HEK293 (cell line): ENCODE measurements around the gene GLT8D2.

Experiments
- CTCF ChIA-PET: fragments of 350-600 bp; formaldehyde crosslinking; extraction: SDS; loops from one replicate; lab custom pipeline; 2021; ENCODE audit warnings: antibody characterized with exemption; lab: Yijun Ruan, JAX
- POLR2A ChIA-PET: fragments of 300-600 bp; formaldehyde crosslinking; extraction: SDS; loops from one replicate; lab custom pipeline; 2020; ENCODE audit warnings: antibody characterized with exemption, inconsistent platforms; lab: Yijun Ruan, JAX
- H3K27ac ChIP-seq: fragments of 200-500 bp; sonication (Bioruptor generic); 2 replicates; pipeline ENCODE4 v1.5.1; 2014; ENCODE audit warnings: low read depth, low read length, control low read depth, inconsistent platforms; ENCODE audit errors: extremely low read depth
- H3K36me3 ChIP-seq, 2 experiments: fragments of 200-500 bp in 1 of 2; sonication (Bioruptor generic) in 1 of 2; 1 replicate in 1 of 2; 2 replicates in 1 of 2; pipeline ENCODE4 v1.5.1; 2014 to 2017; ENCODE audit warnings: inconsistent platforms in 2 of 2, low read length in 2 of 2; ENCODE audit not compliant: control insufficient read depth in 2 of 2, insufficient read depth in 1 of 2
- H3K4me1 ChIP-seq: fragments of 200-500 bp; sonication (Bioruptor generic); 2 replicates; pipeline ENCODE4 v1.5.1; 2014; ENCODE audit warnings: mild to moderate bottlenecking, low read length, inconsistent platforms; ENCODE audit not compliant: control insufficient read depth, insufficient read depth
- H3K4me3 ChIP-seq: 2 replicates; pipeline ENCODE4 v1.5.1; 2011; ENCODE audit warnings: low read depth, mild to moderate bottlenecking, control low read depth, low read length, moderate library complexity
- H3K9me3 ChIP-seq: fragments of 200-500 bp; sonication (Bioruptor generic); 2 replicates; pipeline ENCODE4 v1.5.1; 2014; ENCODE audit warnings: low read depth, low read length, inconsistent platforms; ENCODE audit not compliant: control insufficient read depth, insufficient read depth
- ATF2 ChIP-seq: fragments of 450-650 bp; formaldehyde crosslinking; IDR thresholded peaks from 2 replicates; pipeline ENCODE4 v1.5.1; 2016; ENCODE audit warnings: missing biosample characterization, missing genetic modification characterization, low read depth
- REPIN1 ChIP-seq: fragments of 450-650 bp; formaldehyde crosslinking; IDR thresholded peaks from 2 replicates; pipeline ENCODE4 v1.5.1; 2017; ENCODE audit warnings: missing biosample characterization, missing genetic modification characterization, low read depth
- SCRT2 ChIP-seq: fragments of 450-650 bp; formaldehyde crosslinking; IDR thresholded peaks from 2 replicates; pipeline ENCODE4 v1.5.1; 2016; ENCODE audit warnings: missing biosample characterization, missing genetic modification characterization
- TRIM28 ChIP-seq: IDR thresholded peaks from 2 replicates; pipeline ENCODE4 v1.6.1; 2011; ENCODE audit warnings: low read length, control low read depth, borderline replicate concordance
- ZBTB10 ChIP-seq: fragments of 450-650 bp; formaldehyde crosslinking; IDR thresholded peaks from 2 replicates; pipeline ENCODE4 v1.5.1; 2016; ENCODE audit warnings: missing biosample characterization, missing genetic modification characterization
- ZBTB21 ChIP-seq: fragments of 450-650 bp; formaldehyde crosslinking; IDR thresholded peaks from 2 replicates; pipeline ENCODE4 v1.5.1; 2017; ENCODE audit warnings: missing biosample characterization, missing genetic modification characterization
- ZIC2 ChIP-seq: fragments of 450-650 bp; formaldehyde crosslinking; IDR thresholded peaks from 2 replicates; pipeline ENCODE4 v1.5.1; 2016; ENCODE audit warnings: missing biosample characterization, missing genetic modification characterization
- ZNF114 ChIP-seq: fragments of 450-650 bp; formaldehyde crosslinking; IDR thresholded peaks from 2 replicates; pipeline ENCODE4 v1.5.0; 2017; ENCODE audit warnings: missing biosample characterization, missing genetic modification characterization
- ZNF175 ChIP-seq: fragments of 450-650 bp; formaldehyde crosslinking; IDR thresholded peaks from 2 replicates; pipeline ENCODE4 v1.5.1; 2016; ENCODE audit warnings: missing biosample characterization, missing genetic modification characterization
- ZNF596 ChIP-seq: fragments of 450-650 bp; IDR thresholded peaks from 2 replicates; pipeline ENCODE4 v1.5.0; 2018; ENCODE audit warnings: missing biosample characterization, mild to moderate bottlenecking, missing genetic modification characterization, moderate library complexity
- ZNF629 ChIP-seq: fragments of 450-650 bp; formaldehyde crosslinking; IDR thresholded peaks from 2 replicates; pipeline ENCODE4 v1.5.1; 2017; ENCODE audit warnings: missing biosample characterization, missing genetic modification characterization
- ZNF837 ChIP-seq: fragments of 450-650 bp; formaldehyde crosslinking; IDR thresholded peaks from 2 replicates; pipeline ENCODE4 v1.5.1; 2016; ENCODE audit warnings: missing biosample characterization, missing genetic modification characterization
- TF ChIP-seq, protein P1 (sequence below): fragments of 450-650 bp; formaldehyde crosslinking; IDR thresholded peaks from 2 replicates; pipeline ENCODE4 v1.5.1; 2017; ENCODE audit warnings: missing biosample characterization, missing genetic modification characterization
- TF ChIP-seq, protein P2 (sequence below): fragments of 450-650 bp; formaldehyde crosslinking; conservative IDR thresholded peaks from 2 replicates; pipeline ENCODE4 v1.5.1; 2016; ENCODE audit warnings: low read depth, missing biosample characterization, missing genetic modification characterization

GLT8D2 gene

GRCh38 chr12:103960616-103961227 lies 89.3 kb downstream of the GLT8D2 start:
- CTCF ChIA-PET = no interaction called here
- peaks cover 0 to 5% of the 10 kb centered on the region in 2 experiments; a peak in 1 of 3 replicates for H3K36me3 ChIP-seq
- POLR2A ChIA-PET = interaction anchor here (1.8 kb wide), 1 partner anchor 31 kb away, joined by 4 read pairs; the partner anchor contains the start of gene HSP90B1
- TF ChIP-seq SCRT2 (peak; percentile 49), TRIM28 (no peak), ZNF629 (0 out of 2 replicates have a peak, but pooled peaks have one; percentile 46), ZBTB21 (tag by site-specific recombination) (0 out of 2 replicates have a peak, but pooled peaks have one; percentile 30), ATF2 (tag by site-specific recombination) (peak; percentile 80), ZIC2 (tag by site-specific recombination) (0 out of 2 replicates have a peak, but pooled peaks have one; percentile 11), ZNF837 (no peak)
- no peaks in the 10 kb centered on the region for H3K9me3 ChIP-seq
- no peak overlapping the region for H3K27ac ChIP-seq
- H3K4me1 ChIP-seq = peaks cover 5% of the 10 kb centered on the region
- H3K4me3 ChIP-seq = no peak overlapping the region

DNA sequence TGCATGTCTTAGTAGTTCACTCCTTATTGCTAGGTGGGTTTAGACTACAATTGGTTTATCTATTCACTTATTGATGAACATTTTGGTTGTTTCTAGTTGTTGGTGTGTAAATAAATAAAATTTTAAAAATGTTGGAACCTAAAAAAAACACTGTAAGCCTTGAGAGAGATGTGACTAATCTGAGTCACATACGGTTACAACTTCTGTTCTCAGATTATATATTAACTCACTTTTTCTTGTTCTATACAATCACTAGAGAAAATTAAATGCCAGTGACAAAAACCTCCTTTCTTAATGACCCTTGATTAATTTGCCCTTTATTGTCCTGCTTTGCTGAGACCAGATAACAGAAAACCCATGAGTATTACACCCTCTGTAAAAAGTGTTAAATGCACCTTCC lies 91.4 kb downstream of the GLT8D2 start:
- POLR2A ChIA-PET = interaction anchor here (3.2 kb wide), 1 partner anchor 29 kb away, joined by 26 read pairs; the partner anchor contains the start of gene HSP90B1
- CTCF ChIA-PET = no interaction called here
- 0 out of 2 replicates have a peak, but pooled peaks cover 2% of the 10 kb centered on the region for H3K4me1 ChIP-seq

More for the DNA sequence above, 91.4 kb downstream of the GLT8D2 start:
- no peaks in the 10 kb centered on the region for H3K9me3 ChIP-seq
- no peak overlapping the region for H3K4me3 ChIP-seq
- no peak overlapping the region for H3K27ac ChIP-seq
- H3K36me3 ChIP-seq = peaks cover 13 to 14% of the 10 kb centered on the region in 2 experiments
- TF ChIP-seq REPIN1 (tag by site-specific recombination) (no peak), ZNF596 (tag by site-specific recombination) (no peak), ZBTB10 (tag by site-specific recombination) (no peak), ZNF175 (tag by site-specific recombination) (no peak), ZNF114 (tag by site-specific recombination) (no peak)
- TF ChIP-seq, protein P1, sequence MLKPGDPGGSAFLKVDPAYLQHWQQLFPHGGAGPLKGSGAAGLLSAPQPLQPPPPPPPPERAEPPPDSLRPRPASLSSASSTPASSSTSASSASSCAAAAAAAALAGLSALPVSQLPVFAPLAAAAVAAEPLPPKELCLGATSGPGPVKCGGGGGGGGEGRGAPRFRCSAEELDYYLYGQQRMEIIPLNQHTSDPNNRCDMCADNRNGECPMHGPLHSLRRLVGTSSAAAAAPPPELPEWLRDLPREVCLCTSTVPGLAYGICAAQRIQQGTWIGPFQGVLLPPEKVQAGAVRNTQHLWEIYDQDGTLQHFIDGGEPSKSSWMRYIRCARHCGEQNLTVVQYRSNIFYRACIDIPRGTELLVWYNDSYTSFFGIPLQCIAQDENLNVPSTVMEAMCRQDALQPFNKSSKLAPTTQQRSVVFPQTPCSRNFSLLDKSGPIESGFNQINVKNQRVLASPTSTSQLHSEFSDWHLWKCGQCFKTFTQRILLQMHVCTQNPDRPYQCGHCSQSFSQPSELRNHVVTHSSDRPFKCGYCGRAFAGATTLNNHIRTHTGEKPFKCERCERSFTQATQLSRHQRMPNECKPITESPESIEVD (tag by site-specific recombination) = peak; percentile 56
- TF ChIP-seq, protein P2, sequence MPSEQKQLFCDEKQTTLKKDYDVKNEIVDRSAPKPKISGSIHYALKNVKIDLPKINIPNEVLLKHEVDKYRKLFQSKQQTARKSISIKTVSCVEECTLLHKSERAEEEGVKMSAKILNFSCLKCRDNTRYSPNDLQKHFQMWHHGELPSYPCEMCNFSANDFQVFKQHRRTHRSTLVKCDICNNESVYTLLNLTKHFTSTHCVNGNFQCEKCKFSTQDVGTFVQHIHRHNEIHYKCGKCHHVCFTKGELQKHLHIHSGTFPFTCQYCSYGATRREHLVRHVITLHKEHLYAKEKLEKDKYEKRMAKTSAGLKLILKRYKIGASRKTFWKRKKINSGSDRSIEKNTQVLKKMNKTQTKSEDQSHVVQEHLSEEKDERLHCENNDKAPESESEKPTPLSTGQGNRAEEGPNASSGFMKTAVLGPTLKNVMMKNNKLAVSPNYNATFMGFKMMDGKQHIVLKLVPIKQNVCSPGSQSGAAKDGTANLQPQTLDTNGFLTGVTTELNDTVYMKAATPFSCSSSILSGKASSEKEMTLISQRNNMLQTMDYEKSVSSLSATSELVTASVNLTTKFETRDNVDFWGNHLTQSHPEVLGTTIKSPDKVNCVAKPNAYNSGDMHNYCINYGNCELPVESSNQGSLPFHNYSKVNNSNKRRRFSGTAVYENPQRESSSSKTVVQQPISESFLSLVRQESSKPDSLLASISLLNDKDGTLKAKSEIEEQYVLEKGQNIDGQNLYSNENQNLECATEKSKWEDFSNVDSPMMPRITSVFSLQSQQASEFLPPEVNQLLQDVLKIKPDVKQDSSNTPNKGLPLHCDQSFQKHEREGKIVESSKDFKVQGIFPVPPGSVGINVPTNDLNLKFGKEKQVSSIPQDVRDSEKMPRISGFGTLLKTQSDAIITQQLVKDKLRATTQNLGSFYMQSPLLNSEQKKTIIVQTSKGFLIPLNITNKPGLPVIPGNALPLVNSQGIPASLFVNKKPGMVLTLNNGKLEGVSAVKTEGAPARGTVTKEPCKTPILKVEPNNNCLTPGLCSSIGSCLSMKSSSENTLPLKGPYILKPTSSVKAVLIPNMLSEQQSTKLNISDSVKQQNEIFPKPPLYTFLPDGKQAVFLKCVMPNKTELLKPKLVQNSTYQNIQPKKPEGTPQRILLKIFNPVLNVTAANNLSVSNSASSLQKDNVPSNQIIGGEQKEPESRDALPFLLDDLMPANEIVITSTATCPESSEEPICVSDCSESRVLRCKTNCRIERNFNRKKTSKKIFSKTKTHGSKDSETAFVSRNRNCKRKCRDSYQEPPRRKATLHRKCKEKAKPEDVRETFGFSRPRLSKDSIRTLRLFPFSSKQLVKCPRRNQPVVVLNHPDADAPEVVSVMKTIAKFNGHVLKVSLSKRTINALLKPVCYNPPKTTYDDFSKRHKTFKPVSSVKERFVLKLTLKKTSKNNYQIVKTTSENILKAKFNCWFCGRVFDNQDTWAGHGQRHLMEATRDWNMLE (tag by site-specific recombination) = no peak
- TF ChIP-seq, all 188 proteins: peak for 1
